SH-SY5Y (cell line): ENCODE results near the gene GSK3B.

Experiments
- GATA2 ChIP-seq: IDR thresholded peaks from 2 replicates; pipeline ENCODE4 v1.6.1; 2011; ENCODE audit warnings: mild to moderate bottlenecking, low read depth, low read length
- GATA3 ChIP-seq: IDR thresholded peaks from 2 replicates; pipeline ENCODE4 v1.6.1; 2011; ENCODE audit warnings: low read depth, mild to moderate bottlenecking, low read length, moderate library complexity

- TF ChIP-seq GATA2 (no peak), GATA3 (no peak)
Measured at GRCh38 chr3:120033596-120033995, 60.7 kb downstream of the GSK3B start.
